HCEC 1CT (cell line): ENCODE results near the gene PIK3C2B.

Source experiments
- DNase-seq: peaks from one replicate; pipeline ENCODE4 v3.0.0-alpha.2; 2017

Gene PIK3C2B

DNA sequence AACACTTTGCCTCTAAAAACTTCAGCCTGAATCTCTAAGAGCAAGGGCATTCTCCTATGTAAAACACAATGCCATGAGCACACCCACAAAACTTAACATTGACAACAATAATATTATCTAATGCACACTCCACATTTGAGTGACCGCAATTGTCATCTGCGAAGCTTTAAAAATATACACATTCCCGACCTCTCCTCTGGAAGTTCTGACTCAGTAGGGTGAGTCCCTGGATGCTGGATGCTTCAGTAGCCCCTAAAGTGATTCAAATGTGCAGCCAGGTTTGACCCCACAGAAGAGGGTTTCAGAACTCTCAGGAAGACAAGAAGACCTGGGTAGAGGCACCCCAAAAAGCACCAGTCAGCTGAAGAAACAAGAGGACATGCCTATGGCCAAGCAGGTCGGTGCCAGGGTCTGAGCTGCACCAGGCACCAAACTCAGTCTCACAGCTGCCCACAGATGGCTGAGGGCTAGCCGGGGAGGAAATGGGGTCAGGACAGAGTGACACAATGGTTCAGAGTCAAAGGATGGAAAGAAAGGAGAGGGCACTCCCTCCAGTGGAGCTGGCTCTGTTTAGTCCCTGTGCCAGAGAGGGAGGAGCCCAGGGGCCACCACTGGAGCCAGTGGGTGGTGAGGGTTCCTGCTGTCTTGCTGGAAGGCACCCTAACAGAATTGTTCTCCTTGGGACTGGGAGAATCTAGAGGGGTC is 17.4 kb downstream of the PIK3C2B start:
- no peak for DNase-seq

DNA sequence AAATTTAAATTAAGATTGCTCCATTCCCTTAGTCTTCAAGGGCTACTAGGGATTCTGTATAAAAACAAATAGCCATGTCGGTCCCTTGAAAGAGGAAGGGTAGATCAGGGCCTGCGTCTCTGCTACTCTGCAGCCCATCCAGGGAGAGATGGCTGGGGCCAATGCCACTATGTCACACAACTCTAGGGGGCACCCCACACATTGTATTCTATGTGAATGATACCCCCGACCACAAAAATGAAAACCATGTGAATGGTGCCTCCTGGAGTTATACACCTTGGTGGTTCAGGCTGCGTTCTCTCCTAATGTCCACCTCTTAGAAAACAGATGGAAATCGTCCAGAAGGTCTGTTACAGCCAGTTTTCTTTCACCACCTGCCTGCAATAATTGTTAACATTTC is 18.0 kb downstream of the PIK3C2B start:
- DNase-seq: no peak

DNA sequence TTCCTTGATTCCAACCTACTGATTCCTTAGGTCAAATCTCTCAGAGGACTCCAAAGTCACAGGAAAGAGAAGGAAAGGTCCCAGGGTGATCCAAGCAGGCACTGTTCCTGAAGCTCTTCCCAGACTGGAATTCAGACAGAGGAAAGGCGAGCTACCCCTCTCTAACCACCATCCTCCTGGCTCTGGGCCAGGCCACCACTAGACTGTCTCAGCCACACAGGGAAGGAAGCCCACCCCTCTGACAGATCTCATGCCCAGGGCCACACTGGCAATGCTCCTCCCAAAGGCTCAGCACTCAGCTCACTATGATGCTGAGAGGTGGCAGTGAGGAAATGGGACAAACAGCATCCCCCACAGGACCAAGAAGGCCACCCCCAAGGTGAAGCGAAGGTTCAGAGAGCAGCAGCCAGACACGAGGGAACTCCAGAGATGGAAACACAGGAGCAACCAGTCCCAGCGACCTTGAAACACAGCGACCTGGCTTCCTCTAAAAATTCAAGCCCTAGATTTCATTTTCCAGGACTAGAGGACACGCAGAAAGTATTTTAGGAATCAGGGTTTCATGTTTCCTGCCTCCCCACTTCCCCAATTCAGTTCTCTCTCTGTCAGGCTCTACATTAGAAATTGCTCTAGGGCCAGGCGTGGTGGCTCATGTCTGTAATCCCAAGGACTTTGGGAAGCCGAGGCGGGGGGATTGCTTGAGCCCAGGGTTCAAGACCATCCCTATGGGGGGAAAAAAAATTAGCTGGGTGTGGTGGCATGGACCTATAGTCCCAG is 18.8 kb downstream of the PIK3C2B start:
- DNase-seq: no peak

DNA sequence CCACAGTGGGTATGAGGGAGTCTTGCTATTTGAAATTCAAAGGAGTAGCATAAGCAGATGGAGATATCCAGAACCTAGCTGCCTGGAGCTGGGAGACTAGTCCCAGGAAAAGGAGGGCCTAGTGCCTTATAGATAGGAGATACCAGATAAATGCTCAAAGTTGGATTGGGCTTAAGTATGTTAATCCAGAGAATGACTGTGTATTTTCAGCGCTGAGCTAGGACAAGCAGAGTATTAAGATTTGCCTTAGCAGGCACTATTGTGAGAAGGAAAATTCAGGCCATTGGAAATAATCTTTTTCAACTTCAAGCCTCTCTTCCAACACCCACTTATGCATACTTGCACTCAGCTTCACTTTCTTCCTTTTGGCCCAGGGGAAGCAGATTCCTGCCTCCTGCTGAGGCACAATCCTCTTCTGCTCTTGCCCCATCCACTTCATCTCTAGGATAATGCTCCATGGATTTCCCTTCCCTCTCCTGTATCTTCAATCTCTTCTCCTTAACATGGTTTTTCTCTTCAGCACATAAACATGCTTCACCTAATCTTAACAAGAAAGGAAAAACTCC is 21.1 kb downstream of the PIK3C2B start:
- no peak for DNase-seq

DNA sequence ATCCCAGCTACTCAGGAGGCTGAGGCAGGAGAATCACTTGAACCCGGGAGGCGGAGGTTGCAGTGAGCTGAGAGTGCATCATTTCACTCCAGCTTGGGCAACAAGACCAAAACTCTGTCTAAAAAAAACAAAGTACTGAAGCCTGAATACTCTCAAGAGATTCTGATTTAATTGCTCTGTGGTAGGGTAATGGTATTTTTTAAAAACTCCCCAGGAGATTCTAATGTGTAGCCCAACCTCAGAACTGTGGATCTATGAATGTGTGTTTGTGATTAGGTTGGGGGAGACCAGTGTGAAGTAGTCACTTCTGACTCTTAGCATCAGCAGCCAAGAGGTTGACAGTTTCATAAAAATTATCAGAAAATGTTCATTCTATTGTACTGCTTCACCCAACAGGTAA is 21.9 kb downstream of the PIK3C2B start:
- no peak for DNase-seq

DNA sequence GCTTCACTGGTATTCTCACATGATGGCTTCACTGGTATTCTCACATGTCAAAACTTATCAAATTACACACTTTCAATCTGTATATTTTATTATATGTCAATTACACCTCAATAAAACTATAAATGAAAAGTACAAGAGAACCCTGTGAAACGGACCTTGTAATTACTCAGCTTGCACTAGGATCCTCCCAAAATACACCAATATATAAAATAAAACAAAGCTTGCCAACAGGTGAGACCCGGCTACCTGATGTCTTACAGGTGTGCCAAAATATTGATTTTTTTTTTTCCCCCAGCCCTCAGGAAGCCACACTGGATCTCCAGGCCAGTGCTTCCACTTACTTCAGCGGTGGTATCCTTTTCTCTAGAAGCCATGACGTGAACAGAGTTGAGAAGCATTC is 22.9 kb downstream of the PIK3C2B start:
- no peak for DNase-seq

DNA sequence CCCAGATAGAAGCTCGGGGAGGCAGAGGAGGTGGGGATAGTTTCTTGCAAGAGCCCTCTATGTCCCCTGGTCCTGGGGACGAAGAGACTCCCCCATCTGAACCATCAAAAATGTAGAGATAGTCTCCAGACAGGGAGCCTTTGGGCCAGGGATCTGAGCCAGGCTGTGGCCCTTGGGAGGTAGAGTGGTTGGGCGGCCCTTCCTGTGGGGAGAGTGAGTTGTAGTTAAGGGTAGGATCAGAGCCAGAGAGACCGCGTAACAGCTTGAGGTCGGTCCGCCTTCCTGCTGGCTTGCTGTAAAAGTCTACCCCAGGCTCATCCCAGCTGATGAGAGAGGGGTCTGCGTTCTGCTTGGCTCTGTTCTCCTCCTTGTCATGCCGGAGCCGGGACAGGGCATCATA is 25.3 kb downstream of the PIK3C2B start:
- no peak for DNase-seq

DNA sequence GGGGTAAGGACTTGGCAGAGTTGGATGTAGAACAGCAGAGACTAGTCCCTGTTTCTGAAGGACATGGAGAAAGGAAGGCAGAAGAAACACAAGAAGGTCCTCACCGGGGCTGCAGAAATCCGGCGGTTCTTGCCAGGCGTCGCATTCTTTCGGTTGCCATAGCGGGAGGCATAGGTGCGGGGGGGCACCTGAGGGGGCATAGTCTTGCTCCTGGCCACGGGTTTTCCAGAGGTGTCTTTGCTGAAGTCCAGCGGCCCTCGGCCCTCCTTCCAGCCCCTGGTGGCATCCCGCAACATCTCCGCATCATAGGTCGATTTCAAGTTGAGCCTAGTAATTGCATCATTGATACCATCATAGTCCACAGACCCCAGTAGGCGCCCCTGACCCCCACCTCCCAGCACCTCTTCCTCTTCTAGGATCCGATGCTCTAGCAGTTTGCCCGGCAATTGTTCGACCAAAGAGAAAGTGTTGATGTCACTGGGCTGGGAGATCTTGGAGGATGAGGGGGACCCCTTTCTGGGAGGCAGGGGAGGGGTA is 25.8 kb downstream of the PIK3C2B start:
- DNase-seq: no peak

DNA sequence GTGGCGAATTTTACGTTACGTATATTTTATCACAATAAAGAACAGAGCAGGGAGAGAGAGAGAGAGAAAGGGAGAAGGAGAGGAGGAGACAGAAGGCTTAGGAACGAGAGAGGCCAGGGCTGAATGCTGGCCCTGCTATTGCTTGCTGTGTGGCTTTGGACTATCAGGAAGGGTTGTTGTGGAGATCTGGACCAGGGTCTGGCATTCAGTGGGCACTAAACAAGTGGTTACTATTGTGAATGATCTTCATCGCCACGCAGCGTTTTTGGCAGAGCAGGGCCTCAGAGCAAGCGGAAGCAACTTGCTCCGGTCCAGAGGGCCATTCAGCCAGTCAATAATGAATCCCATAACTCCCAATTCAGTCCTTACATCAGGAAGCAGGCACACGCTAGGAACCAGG is 26.4 kb downstream of the PIK3C2B start:
- no peak for DNase-seq

DNA sequence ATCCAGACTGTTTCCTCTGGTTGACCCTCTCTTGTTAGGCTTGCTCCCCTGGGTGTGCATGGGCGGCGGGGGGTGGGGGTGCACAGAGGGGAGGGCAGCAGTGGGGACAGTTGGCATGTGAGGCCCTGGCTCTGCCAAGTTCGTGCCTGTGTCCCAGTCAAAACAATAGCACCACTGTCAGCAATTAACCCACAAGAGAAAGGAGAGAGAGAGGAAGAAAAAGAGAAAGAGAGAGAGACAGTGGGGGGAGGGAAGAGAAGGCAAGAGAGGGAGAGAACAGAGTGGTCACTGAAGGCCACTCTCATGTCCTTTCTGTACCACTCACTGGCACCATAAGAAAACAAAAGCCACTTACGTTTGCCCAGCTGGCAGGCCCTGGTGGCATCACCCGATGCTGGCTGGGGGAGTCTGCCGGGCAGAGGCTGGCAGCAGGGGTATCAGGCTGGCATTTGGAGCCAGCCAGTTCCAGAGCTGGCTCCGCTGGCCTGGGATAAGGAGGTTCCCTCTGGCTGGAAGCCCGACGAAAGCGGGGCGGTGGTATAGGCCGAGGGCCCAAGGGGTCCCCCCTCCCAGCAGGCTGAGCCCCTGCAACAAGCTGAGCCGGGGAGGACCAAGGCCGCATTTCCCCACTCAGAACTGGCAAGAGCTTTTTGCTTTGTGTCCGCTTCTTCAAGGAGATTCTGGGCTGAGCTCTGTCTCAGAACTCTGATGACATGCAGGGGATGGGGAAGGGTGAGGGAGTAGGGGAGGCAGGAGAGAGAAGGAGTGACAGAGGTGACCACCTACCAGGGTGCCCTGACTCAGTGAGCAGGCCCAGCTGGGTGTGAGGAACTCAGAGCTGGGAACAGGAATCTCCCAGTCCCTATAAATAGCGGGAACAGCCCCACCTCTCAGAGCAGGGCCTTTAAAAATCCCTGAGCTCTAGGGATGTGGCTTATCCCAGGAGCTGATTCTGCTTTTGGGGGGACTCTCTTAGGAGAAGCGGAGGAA is 27.9 kb downstream of the PIK3C2B start:
- DNase-seq: no peak

DNA sequence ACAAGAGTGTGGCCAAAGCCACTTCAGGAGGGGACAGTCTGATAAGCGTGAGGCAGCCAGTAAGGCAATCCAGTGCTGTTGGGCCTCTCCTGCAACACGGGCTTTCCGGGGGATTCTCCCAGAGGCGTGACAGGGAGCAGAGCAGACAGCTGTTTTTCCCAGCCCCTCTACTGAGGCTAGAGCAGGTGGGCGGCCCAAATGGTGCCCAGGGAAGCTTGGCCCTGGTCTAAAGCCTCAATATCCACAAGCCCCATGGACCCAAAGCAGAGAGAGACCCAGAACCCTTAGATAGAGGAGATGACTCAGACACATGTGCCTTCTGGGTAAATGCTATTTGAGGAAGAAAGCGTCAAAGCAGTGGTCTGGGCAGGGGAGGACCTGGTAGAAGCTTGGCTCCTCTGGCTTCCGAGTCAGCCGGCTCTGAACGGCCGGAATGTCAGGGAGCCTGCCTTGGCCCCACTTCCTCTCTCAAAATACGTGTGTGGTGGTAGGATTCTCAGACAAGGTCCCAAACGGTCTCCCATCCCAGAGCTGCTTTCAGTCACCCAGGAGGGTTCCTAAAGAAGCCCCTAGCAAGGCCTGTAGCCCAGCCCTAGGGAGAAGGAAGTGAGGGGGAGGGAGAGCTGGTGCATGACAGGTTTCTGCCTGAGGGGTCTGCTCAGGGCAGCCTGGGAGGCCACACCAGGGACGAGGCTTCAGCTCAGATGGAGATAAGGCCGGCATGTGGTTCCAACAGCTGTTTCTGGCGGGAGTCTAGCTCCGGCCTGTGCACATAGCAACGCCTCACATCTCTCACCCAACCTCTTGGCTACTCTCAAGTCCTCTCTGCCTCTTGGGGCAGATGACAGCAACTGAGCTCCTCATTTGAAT is 28.8 kb downstream of the PIK3C2B start:
- DNase-seq: no peak

DNA sequence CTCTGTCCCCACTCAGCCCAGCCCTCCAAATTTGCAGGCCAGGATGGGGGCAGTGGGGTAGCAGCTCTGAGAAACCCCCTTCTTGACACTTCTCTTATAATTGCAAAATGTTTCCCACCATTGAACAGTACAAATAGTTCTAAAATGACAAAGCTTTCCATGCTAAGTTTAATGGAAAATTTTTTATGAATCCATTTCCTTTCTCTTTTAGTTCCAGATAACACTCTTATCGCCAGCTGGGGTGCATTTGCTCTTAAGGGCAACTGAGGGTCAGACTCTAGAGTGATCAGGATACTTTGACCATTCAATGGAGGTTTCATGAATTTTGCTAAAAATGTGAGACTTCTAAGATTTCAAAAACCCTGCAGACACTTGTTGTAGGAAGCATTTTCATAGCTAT is 29.9 kb downstream of the PIK3C2B start:
- DNase-seq: no peak

DNA sequence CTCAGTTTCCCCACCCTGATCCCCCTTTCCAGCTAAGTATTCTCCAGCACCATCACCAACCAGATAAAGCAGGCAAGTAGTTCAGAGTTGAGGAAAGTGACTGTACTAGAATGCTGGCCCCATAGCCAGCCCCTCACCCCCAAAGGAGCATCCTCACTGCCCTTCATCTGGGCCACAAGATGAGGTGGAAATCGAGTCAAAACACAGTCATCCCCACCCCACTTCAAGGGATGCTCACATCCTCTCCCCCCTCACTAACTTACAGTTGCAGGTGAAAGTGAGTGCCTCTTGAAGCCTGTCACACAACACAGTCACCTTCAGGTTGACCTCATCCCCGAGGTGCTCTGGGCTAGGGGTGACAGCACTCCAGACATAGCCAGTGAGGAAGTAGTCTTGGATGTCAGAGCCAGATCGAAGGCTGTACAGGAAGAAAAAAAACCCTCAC is 30.4 kb downstream of the PIK3C2B start:
- no peak for DNase-seq

DNA sequence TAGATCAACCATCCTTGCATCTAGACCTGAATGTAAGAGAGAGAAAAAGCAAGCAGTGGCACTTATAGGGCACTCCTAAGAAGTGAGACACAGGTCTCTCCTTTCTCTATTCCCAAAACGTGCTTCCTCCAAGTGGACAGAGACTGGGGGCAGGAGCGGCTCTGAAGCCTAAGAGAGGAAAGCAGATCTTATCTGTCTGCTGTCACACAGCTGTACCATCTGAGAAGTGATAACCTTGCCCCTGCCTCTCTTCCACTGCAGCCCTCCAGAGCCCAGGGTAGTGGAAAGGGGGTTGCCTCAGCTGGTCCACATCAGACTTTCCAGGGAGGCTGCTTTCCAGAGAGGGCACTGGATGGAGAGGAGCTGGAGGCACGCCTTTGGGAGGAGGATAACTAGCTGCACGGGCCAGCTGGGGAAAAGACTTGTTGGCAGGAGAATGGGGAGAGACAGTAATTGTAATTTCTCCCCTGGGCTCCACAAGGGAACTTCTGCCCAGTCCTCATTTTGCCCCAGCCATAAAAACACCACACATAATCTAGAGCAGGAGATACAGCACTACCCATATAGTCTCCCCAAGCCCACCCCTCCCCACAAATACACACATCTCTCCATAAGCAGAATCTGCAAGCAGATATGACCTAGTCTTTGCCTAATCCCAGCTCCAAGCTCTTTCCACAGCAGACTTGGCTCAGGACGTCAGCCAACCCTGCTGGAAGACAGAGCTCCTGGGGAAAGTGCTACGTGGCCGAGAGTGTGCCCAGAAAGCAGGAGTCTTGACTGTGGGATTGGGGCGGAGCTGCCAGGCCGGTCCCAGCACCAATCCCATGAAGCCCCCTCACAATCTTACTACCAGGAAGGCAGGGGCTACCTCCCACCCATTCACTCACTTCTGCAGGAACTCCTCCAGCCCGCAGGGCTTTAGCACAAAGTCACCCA is 31.2 kb downstream of the PIK3C2B start:
- DNase-seq: no peak

DNA sequence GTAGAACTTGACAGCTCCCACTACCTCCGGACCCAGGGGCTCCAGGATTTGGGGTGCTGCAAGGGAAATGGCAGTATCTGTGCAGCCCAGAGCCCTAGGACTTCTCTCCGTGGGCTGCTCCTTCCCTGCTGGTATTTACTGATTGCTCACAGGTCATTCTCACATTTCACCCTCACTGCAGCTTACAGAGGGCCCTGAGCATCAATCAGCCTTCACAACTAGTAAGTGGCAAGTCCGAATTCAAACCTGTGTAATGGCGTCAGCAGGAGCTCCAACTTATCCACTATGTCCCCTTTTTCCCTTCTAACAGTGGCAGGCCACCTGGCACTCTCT is 32.4 kb downstream of the PIK3C2B start:
- no peak for DNase-seq

DNA sequence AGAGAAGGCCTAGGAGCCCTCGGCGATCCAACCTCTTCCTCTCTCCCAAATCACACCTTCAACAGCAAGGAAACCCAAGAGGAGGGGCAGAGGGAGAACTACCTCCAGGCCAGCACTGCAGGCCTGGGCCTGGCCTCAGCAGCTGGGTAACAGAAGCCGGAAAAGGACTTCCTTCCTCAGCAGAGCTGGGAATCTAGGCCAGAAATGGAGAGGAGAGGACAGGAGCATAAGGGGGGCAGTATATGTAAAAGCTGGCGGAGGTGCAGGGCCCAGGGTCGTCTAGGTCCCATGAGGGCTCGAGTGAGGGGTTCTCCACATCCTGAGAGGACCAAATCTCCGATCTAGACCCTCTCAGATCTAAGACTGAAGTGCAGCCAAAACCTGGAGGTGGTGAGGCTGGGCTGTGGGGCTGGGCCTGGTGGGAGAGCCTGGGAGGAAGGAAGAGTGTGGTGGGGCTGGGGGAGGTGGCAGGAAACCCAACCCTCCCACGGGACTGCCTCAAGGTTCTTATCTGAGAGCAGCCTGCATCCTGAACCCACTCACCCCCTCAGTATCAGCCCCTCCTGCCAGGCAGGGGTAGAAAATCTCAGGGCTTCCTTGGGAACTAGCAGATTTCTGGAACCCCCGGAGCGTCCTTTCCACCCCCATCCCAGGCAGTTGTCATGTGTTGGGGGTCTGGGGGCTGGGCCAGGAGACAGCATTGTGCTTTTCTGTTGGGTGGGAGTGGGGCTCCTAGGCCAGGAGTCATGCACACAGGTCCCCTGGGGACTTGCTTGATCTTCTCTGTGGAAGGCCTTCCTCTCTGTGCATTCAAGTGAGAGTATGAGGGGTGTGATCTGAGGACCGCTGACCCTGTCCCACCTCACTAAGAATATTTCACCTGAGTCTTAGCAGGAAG is 33.0 kb downstream of the PIK3C2B start:
- no peak for DNase-seq

DNA sequence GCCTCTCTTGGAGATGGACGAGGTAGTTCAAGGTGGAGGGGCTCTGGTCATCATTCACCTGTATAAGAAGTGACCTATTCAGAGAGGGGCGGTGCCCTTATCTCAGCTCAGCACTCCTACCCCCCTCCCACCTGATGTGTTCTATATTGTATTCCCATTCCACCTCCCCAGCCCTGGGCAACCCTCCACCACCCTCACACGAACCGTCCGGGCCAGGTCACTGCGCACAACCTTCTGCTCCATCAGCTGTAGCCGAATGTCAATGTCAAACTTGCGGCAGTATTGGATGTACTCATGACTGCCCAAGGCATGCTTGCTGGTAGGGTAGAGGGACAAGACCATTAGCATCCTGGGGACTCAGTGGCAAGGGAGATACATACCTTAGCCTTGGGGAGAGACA is 34.3 kb downstream of the PIK3C2B start:
- DNase-seq: no peak

DNA sequence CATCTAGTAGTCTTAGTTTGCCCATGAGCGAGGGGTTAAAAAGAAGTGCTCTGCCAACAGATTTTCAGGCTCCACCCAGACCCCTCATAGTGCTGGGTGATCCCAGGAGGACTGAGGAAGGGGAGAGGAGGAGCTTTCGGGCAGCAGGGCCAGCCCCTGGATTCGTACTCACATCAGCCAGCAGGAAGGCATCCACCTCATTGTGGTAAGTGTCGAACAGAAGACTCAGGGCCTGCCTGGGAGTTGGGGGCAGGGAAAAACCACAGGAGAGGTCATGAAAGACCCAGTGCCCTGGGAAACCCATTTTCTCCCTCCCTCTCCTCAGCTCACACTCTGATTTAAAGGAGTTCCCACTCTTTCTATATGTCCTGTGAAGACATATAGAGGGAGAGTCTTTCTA is 34.9 kb downstream of the PIK3C2B start:
- DNase-seq: no peak

DNA sequence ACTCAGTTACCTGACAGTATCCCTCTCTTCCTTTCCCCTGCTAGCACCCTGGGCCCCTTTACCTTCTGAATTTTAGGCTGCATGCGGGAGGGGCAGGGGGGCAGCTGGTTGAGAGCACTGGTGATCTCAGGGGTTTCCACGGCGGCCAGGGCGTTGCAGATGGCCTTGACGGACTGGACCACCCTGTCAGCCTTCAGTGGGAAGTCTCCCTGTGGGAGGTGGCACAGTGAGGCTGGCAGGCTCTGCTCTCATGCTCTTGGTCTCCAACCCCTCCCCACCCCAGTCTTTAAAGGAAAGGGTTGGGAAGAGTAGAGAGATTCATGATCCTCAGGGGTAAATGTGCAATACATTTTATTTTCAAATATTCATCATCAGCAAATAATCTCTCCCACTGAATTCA is 36.9 kb downstream of the PIK3C2B start:
- DNase-seq: no peak
